Cardiac fibroblast (primary cell): ENCODE measurements around the gene AGO3.
"Not testable (repeated sequence)": the region's sequence is repeated elsewhere in the genome, so short reads cannot be mapped to it uniquely, and the experiment has no call there.

Experiments
- DNase-seq, 2 donors: peaks; one replicate each; pipeline versions ENCODE4 v3.0.0 to v3.0.0-alpha.2; 2010; ENCODE audit warnings: low read depth in 2 of 2
- H3K4me3 ChIP-seq, 2 donors: replicated peaks in 1 of 2; 1 replicate in 1 of 2; 2 replicates in 1 of 2; pipeline ENCODE4 v1.5.1; 2011; ENCODE audit warnings: low read depth in 2 of 2, low read length in 2 of 2, mild to moderate bottlenecking in 2 of 2, moderate library complexity in 1 of 2
- TF ChIP-seq, protein P1 (sequence below): IDR thresholded peaks from one replicate; pipeline ENCODE4 v1.5.1; 2011; ENCODE audit warnings: low read depth, mild to moderate bottlenecking, low read length, inconsistent platforms

Gene AGO3

DNA sequence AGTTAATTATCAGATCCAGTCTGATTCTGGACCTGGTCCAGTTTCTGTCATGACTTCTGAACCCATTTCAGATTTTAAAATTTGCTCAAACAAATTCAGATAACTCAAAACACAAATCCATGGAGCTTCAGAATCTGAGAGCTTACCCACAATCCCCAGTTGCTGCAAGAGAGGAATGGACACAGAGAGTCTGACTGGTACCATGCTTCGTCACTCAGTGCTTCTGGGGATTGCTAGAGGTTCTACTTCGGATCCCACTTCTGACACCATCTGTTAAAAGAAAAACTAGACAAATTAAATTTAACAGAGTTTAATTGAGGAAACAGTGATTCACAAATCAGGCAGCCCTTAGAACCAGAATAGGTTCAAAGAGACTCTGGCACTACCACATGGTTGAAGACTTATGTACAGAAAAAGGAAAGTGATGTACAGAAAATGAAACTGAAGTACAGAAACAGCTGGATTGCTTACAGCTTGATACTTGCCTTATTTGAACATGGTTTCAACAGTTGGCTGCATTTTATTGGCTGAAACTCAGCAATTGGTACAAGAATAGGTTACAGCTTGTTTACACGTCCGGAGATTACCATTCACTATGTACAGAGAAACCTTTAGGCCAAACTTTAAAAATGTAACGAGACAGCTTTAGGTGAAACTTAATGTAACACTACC, 92.3 kb downstream of the AGO3 start:
- no peak overlapping the region for H3K4me3 ChIP-seq
- no peak for DNase-seq
- TF ChIP-seq, protein P1, sequence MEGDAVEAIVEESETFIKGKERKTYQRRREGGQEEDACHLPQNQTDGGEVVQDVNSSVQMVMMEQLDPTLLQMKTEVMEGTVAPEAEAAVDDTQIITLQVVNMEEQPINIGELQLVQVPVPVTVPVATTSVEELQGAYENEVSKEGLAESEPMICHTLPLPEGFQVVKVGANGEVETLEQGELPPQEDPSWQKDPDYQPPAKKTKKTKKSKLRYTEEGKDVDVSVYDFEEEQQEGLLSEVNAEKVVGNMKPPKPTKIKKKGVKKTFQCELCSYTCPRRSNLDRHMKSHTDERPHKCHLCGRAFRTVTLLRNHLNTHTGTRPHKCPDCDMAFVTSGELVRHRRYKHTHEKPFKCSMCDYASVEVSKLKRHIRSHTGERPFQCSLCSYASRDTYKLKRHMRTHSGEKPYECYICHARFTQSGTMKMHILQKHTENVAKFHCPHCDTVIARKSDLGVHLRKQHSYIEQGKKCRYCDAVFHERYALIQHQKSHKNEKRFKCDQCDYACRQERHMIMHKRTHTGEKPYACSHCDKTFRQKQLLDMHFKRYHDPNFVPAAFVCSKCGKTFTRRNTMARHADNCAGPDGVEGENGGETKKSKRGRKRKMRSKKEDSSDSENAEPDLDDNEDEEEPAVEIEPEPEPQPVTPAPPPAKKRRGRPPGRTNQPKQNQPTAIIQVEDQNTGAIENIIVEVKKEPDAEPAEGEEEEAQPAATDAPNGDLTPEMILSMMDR: no peak

DNA sequence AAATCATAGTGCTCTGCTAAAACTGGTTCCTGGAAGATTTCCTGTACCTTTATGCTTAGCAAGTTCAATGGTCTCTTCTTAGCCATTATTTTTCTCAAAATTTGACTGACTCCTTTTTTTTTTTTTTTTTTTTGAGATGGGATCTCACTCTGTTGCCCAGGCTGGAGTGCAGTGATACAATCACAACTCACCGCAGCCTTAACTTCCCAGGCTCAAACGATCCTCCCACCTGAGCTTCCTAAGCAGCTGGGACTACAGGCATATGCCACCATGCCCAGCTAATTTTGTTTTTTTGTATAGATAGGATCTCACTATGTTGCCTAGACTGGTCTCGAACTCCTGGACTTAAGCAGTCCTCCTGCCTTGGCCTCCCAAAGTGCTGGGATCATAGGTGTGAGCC, 93.1 kb downstream of the AGO3 start:
- H3K4me3 ChIP-seq, DNase-seq: not testable (repeated sequence)

DNA sequence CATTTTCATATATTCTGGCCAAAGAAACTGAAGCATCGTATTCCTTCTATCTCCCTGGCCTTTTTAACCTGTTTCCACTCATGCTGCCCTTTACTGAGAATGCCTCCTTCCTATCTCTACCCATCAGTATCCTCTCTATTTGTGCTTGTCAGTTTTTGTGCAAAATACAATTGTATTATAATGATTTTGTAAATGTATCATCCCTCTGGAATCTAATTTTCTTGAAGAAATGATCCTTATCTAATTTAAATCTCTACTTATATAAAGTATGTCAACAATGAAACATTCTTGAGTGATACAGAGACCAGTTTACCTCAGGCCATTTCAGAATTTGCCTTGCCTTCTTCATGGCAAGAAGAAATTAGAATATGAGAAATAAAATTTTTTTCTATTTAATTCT, 93.9 kb downstream of the AGO3 start:
- DNase-seq: no peak
- TF ChIP-seq, protein P1: no peak
- H3K4me3 ChIP-seq: no peak overlapping the region

DNA sequence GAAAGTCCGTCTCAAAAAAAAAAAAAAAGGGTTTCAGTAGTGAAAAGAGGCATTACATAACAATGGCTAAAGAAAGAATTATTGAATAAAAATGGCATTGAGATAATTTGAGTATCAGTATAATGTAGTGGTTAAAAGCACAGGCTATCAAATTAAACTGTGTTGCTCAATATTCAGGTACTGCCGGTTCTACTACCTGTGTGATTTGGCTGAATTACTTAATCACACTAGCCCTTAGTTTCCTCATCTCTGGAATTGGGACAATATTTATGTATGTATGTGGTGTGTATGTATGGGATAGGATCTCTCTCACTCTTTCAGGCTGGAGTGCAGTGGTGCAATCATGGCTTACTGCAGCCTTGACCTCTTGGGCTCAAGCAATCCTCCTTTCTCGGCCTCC, 96.9 kb downstream of the AGO3 start:
- no peak overlapping the region for H3K4me3 ChIP-seq
- TF ChIP-seq, protein P1: no peak
- DNase-seq: no peak

DNA sequence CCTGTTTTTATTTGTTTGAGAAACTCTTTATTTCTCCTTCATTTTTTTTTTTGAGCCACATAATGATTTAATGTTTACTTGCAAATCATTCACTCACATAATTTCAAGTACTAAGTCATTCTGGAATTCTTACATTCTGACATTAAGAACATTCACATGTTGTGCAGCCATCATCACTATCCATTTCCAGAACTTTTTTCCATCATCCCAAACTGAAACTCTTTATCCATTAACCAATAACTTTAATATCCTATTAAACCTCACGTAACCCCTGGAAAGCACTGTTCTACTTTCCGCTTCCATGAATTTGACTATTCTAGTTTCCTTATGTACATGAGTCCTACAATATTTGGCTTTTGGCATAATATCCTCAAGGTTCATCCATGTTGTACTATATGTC, 100.5 kb downstream of the AGO3 start:
- TF ChIP-seq, protein P1: no peak
- H3K4me3 ChIP-seq: no peak overlapping the region

DNA sequence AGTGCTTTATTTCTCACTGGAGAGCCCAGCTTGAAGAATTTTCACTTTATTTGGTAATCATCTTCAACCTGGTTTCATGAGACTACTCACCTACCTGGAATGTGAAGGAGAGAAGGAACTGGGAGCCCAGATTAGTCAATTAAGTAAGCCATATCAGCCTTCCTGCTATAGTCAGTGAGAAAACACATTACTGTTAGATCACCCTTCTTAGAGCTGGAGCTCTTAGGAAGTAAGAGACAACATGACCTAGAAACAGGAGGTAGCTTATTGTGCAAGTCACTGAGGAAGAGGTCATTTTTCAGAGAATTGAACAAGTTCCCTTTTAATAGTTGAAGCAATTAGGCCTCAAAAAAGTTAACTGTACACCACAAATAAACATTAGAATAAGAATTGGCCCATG, 103.8 kb downstream of the AGO3 start:
- no peak overlapping the region for H3K4me3 ChIP-seq
- TF ChIP-seq, protein P1: no peak
- DNase-seq: peak; percentile 42 to 80

More for the DNA sequence above, 100.5 kb downstream of the AGO3 start:
- no peak for DNase-seq

DNA sequence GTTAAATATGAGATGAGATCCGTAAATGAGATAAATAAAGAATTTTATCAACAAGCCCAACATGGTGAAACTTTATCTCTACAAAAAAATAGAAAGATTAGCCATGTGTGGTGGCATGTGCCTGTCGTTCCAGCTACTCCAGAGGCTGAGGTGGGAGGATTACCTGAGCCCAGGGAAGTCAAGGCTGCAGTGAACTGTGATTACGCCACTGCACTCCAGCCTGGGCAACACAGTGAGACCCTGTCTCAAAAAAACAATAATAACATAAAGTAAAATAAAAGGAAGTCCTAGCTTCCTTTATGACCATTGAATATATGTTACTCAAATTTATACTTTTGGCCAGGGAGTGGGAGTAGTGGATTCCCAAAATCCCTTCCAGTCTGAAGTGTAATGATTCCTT, 104.2 kb downstream of the AGO3 start:
- no peak overlapping the region for H3K4me3 ChIP-seq
- TF ChIP-seq, protein P1: no peak
- DNase-seq: no peak
